HCT116 (cell line): ENCODE results near the gene RNU2-63P.

Experiments used
- EZH2 ChIP-seq: fragments of 200-600 bp; sonication (generic); IDR thresholded peaks from 2 replicates; pipeline ENCODE4 v1.6.1; 2017; ENCODE audit warnings: antibody characterized with exemption, mixed run types
- POLR2A ChIP-seq: IDR thresholded peaks from 2 replicates; pipeline ENCODE4 v1.7.0; 2011; ENCODE audit warnings: borderline replicate concordance; ENCODE audit not compliant: insufficient read depth, insufficient read length; ENCODE audit errors: extremely low read depth
- POLR2AphosphoS5 ChIP-seq: IDR thresholded peaks from 2 replicates; pipeline ENCODE4 v1.6.1; 2011; ENCODE audit warnings: mild to moderate bottlenecking, low read depth, low read length, moderate library complexity
- SIN3A ChIP-seq: IDR thresholded peaks from 2 replicates; pipeline ENCODE4 v1.6.1; 2012; ENCODE audit warnings: low read depth
- SRF ChIP-seq: IDR thresholded peaks from 2 replicates; pipeline ENCODE4 v1.6.1; 2012; ENCODE audit warnings: low read depth
- YY1 ChIP-seq: IDR thresholded peaks from 2 replicates; pipeline ENCODE4 v1.6.1; 2011; ENCODE audit warnings: low read length, low read depth, moderate library complexity, mild to moderate bottlenecking; ENCODE audit not compliant: insufficient replicate concordance; ENCODE audit errors: extremely low read depth
- TF ChIP-seq, protein P1 (sequence below), 3 experiments: fragments of 200-600 bp in 1 of 3; sonication (generic) in 1 of 3; IDR thresholded peaks in 2 of 3; conservative IDR thresholded peaks in 1 of 3; 2 replicates each; pipeline ENCODE4 v1.5.1; 2012 to 2017; ENCODE audit warnings: low read depth in 2 of 3, low read length in 2 of 3, antibody characterized with exemption in 1 of 3, borderline replicate concordance in 1 of 3, control low read depth in 1 of 3, mild to moderate bottlenecking in 1 of 3, mixed read lengths in 1 of 3, mixed run types in 1 of 3, moderate library complexity in 1 of 3; ENCODE audit not compliant: insufficient read depth in 1 of 3

GRCh38 chr2:88002359-88002707 is 14.0 kb downstream of the RNU2-63P start:
- TF ChIP-seq POLR2AphosphoS5 = no peak
- TF ChIP-seq, protein P1, sequence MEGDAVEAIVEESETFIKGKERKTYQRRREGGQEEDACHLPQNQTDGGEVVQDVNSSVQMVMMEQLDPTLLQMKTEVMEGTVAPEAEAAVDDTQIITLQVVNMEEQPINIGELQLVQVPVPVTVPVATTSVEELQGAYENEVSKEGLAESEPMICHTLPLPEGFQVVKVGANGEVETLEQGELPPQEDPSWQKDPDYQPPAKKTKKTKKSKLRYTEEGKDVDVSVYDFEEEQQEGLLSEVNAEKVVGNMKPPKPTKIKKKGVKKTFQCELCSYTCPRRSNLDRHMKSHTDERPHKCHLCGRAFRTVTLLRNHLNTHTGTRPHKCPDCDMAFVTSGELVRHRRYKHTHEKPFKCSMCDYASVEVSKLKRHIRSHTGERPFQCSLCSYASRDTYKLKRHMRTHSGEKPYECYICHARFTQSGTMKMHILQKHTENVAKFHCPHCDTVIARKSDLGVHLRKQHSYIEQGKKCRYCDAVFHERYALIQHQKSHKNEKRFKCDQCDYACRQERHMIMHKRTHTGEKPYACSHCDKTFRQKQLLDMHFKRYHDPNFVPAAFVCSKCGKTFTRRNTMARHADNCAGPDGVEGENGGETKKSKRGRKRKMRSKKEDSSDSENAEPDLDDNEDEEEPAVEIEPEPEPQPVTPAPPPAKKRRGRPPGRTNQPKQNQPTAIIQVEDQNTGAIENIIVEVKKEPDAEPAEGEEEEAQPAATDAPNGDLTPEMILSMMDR (IDR thresholded peaks at IDR 0.05 in 2 of 3, conservative IDR thresholded peaks at IDR 0.05 in 1 of 3; ENCODE audit: borderline replicate concordance in 1 of 3, insufficient read depth in 1 of 3, low read depth in 2 of 3, low read length in 2 of 3) = no peak
- no peak for TF ChIP-seq POLR2A
- TF ChIP-seq EZH2 = no peak
- no peak for TF ChIP-seq SRF
- TF ChIP-seq YY1 = no peak
- TF ChIP-seq SIN3A = no peak
